HG02840 (cell line): Measurements from ENCODE around the gene TBATA.

ENCODE experiments used
- ATAC-seq: cut with Tn5 transposase; IDR thresholded peaks from one replicate; pipeline ENCODE4 v1.9.1; 2021; ENCODE audit warnings: mild to moderate bottlenecking, moderate library complexity, moderate number of reproducible peaks; ENCODE audit not compliant: unreplicated experiment, low FRiP score

The TBATA gene

DNA sequence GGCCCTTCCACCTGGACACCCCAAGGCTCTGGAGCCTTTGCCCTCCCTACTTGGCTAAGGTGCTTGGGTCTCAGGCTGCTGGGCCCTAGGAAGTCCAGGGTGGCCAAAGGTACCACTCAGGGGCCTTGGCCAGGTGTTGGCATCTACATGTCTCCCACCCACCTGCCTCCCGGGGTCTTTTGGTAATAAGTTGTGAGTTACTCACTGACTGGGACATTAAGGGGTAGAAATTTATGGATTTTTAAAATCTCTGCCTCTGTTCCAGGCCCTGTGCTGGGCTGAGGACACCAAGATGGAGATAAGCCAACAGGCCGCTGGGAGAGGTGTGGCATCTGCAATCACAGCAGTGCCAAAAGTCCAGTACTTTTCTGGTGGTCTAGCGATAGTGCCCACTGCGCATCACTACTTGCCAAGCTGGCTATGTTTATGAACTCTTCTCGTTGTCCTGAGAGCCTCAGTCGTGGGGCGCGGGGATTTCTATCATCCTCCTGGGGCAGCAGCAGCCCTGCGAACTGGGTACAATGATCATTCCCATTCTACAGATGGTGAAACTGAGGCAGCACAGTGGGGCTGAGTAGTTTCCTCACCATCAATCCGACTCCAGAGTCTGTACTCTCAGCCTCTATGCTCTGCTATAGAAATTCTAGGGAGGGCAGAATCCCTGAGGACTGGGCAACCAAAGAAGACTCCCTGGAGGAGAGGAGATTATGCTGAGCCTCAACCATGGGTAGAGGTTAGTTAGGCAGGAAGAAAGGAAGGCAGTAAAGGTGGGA is 36.2 kb downstream of the TBATA start:
- ATAC-seq = no peak

DNA sequence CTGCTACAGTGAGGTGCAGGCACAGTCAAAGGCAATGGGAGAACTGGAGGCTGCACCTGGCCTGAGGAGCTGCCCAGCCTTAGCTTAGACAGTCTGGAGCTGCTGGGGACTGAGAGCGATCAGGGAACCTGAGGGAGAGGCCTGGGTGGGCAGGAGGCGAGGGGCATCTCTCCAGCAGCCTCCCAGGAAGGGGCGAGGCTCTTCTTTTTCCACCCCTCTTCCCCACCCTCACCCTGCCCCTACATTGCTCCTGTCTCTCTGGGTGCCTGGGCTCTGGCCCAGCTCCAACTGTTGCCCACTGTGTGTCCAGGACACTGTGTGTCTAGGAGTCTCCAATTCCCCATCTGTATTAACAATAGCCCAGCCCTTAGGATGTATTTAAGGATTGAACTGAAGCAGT is 36.9 kb downstream of the TBATA start:
- no peak for ATAC-seq

DNA sequence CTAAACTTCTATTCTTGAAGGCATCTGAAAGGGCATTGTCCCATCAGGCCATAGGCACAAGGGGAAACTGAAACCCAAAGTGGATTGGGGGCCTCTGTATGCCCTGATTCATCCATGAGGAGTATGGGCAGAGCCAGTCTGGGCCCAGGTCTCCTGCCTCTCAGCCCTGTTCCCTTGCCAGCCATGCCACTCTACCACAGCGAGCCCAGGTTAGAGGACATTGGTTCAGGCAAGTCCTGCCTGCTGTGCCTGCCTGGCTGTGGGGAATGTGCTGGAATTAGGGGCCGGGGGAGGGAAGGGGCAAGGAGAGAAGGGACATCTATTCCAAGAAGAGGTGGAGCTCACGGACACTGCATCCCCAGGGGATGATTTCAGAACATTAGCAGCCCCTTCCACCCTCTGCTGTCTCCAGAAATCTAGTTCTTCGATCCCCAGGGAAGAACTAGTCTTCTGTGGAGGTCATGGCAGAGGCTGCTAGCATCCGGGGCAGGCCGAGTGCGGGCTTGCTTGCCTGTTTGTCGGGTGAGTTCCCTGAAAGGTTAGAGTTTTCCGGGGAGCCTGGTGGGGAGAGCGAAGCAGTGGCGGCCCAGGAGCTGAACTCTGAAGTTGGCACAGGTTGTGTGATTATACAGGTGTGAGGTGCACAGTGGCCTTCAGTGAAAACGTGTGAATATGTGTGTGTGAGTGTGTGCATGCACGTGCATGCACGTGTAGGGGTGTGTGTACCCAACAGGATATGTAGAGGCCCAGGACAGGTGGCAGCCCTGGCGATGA is 37.8 kb downstream of the TBATA start:
- ATAC-seq = no peak

DNA sequence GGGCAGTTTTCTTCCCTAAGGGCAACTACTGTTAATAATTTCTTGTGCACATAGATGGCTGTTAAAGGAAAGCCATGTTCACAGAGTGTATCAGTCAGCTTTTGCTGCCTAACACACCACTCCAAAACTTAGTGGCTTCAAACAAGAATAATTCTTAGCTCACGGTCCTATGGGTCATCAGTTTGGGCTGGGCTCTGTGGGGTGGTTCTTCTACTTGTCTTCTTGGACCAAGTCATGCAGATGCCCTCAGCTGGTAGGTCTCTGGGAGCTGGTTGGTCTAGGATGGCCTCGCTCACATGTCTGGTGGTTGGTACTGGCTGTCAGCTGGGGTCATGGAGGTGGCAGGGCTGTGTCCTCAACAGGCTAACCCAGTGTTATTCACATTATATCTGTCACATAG is 39.6 kb downstream of the TBATA start:
- no peak for ATAC-seq

DNA sequence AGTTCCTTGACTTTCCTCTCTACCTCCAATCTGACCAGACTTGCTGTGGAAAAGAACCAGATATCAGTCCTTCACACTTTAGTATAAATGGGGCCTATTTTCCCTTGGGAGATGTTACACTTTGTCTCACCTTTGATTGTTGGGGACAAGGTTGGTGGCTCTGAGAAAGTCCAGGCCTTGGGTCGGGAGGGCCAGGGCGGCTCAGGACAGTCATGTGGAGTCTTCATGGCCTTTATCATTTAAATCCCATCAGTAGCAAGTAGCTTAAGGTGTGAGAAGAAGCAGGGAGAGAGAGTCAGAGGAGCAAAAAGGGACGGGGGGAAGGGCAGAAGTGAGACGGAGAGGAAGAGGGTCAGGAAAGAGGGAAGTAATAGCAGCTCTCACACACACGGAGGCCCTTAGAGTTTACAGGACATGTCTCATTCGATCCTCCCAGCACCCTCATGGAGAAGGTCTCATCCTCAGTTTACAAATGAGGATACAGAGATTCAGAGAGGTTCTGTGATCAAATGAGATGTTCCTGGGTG is 40.5 kb downstream of the TBATA start:
- ATAC-seq = no peak

DNA sequence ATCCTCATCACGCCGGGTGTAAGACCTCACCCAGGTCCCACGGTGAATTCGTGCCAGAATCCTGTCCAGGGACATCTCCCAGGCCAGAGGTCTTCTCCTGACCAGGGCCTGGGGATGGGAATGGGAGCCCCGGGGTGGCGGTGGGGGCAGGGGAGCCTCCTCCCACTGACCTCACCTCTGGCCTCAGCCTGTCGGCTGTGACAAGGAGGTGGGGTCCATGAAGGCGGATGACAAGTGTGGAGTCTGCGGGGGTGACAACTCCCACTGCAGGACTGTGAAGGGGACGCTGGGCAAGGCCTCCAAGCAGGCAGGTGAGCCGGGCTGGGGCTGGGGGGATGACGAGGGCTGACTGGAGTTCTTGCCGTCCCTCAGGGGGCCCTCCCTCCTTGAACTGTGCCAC is 41.3 kb downstream of the TBATA start:
- no peak for ATAC-seq

DNA sequence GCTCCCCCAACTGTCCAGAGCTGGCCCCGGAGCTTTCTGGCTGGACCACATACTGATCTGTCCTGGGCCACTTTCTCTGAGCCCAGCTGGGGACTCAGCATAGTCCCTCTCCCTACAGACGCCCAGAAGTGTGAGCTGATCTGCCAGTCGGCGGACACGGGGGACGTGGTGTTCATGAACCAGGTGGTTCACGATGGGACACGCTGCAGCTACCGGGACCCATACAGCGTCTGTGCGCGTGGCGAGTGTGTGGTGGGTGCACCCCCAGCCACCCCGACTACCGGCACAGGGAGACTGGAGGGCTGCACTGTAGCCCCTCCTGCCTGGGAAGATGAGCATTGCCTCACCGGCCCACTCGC is 41.8 kb downstream of the TBATA start:
- no peak for ATAC-seq

DNA sequence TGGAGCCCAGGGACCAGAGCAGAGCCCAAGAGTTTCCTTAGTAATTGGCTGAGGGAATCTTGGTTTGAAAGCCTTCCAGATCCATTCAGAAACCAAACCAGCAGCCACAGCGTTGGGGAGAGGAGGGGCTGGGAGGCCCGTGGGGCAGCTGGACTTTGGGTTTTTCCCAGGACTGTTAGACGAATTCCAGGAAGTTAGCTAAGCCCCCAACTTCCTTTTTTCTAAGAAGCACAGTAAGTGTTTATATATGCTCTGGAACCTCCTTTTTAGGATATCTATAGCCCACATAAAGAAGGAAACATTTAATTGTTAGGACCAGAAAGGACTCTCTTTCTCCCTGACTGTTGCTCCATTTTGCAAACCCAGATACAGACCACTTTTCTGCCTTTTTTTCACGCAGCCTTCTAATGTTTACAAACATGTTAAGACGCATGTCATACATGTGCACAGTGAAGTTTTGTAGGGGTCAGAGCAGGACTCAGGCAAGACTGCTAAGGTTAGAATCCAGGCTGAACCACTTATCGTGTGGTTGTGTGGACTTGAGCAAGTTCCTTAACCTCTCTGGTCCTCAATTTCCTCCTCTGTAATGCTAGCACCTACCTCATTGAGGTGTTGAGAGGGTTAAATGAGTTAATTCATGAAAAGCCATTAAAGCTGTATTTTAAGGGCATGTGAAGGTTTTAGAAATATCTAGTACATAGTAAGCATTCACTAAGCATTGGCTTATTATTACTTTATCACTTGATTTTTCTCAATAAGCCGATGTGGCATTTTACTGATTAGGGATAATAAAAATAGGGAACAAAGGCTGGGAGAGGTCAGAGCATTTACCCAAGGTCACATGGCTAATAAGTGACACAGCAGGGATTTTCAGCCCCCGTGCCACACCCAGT is 42.4 kb downstream of the TBATA start:
- ATAC-seq = no peak

DNA sequence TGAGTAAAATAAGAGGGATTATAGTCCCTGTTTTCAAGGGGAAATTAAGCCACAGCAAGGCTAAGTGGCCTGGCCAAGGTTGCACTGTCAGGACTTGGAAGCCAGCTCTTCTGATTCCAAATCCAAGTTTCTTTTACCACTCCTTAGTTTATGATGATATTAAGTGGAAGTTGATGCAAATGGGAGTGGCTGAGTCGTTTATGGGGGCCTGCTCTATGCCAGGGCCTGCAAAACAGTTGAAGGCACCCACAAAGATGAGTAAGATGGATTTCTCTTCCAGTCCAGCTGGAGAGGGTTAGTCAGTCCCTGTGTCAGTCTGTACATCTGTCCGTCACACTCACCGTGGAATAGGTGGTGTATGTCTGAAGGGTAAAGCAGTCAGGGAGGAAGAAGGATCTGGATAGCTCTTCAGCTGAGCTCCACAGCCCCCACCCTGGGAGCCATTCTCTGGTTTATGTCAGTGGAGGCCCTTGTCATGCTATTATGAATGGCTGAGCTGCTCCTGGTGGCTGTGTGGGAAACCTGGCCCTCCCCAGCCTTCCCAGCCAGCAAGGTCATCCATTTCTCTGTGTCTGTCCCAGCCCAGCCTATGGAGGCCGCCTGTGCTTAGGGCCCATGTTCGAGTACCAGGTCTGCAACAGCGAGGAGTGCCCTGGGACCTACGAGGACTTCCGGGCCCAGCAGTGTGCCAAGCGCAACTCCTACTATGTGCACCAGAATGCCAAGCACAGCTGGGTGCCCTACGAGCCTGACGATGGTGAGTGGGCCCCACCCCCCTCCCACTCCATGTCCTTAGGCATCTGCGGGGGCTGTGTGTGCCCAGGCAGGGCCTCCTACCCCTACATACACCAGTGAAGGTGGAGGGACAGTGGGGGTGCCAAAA is 44.5 kb downstream of the TBATA start:
- ATAC-seq = no peak

DNA sequence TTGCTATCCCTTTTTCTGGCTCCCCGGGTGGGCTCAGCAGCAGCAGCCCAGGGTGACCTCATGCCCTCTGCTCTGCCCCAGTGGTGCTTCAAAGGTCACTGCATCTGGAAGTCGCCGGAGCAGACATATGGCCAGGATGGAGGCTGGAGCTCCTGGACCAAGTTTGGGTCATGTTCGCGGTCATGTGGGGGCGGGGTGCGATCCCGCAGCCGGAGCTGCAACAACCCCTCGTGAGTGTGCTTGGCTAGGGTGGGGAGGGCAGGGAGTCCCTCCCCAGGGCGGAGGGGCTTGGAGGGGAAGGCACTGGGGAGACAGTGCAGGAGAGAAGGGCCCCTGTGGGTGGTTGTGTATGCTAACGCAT is 46.4 kb downstream of the TBATA start:
- ATAC-seq = no peak

DNA sequence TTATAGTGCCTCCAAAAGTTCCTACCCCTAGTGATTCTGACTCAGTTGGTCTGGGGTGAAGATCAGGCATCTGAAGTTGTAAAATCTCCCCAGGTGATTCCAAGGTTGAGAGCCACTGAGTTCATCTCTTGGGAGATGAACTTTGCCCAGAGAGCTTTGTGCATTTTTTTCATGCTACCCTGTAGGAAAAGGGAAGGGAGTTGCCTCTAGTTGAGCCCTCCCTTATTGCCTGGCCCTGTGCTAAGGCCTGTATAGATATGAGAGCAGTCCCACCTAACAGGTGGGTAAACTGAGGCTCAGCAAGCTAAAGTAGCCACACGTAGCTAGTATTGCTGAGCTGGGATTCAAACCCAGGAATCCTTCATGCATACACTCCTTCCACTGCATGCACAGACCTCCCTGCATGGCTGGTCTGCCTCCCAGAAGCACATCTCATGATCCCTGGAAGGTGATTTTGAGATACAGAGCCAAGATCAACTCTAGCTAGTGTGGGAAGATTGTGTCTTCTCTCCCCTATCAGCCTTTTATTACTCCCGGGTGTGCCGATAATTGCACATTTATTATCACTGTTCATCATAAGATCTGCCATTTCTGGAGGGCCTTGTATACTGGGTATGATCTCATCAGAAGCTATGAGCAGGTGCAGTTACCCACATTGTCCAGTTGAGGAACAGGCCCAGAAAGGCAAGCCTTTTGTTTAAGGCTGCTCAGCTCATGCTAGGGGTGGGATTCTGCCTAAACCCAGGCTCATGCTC is 47.0 kb downstream of the TBATA start:
- ATAC-seq = no peak

DNA sequence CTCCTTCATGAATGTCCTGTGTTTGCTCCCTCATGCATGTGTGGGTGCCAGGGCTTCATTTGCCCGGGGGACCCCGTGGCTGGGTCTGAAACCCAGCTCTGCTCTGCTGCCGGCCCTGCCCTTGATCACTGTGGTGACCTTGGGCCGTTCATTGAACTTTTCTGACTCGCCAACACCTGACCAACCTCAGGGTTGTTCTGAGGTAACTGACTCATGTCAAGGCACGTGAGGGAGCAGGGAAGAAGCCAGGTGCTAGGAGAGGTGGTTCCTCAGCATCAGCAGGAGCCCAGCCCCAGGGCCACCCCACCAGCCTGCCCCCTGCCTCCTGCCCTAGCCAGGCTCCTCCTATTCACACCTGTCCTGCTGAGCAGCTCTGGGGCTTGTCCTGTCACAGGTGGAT is 47.9 kb downstream of the TBATA start:
- no peak for ATAC-seq

DNA sequence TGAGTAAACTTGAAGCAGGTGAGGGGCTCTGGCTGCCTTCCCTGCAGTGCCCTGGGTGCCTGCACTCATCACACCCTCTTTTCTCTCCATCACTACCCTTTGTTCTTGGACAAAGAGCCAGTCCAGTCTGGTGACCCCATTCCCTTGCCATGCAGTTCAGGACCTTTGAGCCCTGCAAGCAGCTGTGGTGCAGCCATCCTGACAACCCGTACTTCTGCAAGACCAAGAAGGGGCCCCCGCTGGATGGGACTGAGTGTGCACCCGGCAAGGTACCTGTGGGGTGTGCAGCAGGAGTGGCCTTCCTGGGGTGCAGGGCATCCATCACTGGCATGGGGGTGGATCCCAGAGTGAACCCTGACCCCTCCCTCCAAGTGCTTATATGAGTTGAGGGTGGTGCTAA is 48.7 kb downstream of the TBATA start:
- ATAC-seq = no peak

DNA sequence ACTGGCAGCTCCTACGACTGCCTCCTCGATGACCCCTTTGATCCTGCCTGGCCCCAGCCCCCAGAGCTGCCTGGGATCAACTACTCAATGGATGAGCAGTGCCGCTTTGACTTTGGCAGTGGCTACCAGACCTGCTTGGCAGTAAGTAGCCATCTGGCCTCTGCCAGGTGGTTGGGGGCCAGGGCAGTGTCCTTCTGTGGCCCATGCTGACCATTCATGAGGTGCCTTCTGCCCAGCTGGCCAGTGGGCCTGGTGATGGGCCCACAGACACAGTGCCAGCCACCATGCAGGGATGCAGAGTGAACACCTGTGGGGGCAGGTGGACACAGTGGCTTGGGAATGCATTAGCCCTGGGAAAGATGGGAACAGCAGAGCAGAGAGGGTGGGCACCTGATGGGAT is 50.0 kb downstream of the TBATA start:
- ATAC-seq = no peak

DNA sequence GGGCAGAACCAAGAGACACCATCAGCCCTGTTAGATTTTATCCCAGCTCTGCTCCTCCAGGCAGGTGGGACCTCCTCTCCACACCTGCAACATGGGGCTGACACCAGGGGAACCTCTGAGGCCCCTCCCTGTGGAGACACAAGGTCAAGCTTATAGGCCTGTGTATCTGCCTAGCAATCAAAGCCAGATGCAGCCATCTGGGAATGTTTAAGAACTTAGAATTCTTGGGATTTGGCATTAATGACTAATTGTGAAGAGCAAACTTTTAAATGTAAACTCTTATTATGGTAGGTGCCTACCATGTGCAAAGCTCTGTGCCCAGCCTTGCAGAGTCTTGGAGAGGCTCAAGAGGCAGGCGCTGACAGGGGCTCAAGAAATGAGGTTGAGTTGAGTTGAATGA is 52.1 kb downstream of the TBATA start:
- no peak for ATAC-seq

DNA sequence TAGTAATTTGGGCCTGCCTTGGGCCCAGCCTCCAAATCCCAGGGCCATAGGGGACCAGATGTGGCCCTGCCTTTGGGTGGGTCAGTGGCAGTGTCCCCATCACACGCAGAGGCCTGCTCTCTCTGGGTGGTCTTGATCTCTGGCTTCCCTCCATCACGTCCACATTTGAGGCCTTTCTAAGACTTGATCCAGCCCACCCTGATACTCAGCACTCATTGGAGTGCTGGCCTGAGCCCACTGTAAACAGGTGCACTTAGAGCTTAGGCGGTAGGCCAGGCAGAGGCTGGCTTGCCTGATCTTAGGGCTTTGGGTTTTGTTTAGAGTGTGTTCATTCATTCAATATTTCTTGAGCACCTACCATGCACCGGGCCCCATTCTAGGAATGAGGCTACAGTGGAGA is 52.6 kb downstream of the TBATA start:
- ATAC-seq = no peak

DNA sequence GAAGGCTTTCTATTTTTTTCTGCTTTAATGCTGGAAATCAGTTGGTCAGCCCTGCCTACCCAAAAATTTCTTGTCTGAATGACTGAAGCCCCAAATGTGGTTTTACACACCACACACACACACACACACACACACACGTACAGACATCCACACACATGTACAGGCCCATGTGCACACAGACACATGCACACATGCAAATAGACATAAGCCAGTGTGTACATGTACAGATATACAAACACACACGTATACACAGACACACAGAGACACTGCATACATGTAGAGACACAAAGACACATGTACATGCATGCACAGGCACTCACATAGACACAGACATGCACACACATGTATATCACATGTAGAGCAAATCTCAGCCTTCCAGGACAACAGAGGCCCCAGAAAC is 54.2 kb downstream of the TBATA start:
- no peak for ATAC-seq

DNA sequence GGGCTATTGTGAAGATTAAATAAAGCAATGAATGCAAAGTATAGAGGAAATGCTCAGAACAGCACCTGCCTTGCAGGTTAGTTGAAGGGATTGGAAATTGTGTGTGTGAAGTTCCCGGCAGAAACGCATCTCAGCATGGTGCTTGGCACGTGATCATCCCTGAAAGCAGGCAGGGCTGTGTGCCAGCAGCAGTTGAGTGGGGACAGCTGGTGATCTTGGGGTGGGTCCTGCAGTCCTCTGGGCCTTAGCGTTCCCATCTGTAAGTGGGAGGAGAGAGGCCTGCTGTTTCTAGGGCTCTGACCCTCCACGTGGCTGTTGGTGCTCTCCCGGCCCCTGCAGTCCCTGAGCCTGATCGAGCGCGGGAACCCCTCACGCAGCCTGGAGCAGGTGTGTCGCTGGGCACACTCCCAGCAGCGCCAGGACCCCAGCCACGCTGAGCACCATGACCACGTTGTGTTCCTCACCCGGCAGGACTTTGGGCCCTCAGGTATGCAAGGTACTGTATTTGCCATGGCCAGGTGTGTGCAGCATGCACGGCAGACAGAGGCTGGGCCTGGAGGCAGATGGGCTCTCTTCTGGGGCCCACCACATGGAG is 55.3 kb downstream of the TBATA start:
- ATAC-seq = no peak

DNA sequence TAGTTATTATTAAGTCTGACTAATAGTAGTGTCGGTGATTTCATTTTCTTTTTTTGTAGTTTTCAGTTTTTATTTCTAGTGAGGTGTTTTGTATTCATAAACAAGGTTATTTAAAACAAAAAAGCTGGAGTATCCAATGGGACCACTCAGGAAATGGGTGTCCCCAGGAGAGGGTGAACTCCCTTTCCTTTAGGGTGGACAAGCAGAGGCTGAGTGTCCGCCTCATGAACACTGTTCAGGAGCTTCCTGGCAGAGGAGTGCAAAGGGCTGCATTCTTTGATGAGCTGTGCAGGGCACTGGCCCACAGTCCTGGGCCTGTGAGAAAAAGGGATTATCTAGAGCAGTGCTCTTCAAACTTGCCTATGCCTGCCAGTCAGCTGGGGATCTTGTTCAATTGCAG is 56.8 kb downstream of the TBATA start:
- ATAC-seq = no peak
